Mononuclear cell (primary cell): ENCODE data around the gene SESN2. TPM values are rescaled to one million over a fixed set of nuclear protein-coding genes. Genes with fewer than 3 reads are reported as not detected.
"Not testable (repeated sequence)": the region's sequence is repeated elsewhere in the genome, so short reads cannot be mapped to it uniquely, and the experiment has no call there.

Source experiments
- H3K27me3 ChIP-seq: 2 replicates; pipeline ENCODE4 v1.6.0; 2011; ENCODE audit warnings: low read length, control low read depth; ENCODE audit not compliant: insufficient read depth
- H3K4me1 ChIP-seq: 2 replicates; pipeline ENCODE4 v1.5.1; 2011; ENCODE audit warnings: mild to moderate bottlenecking, low read length, control low read depth; ENCODE audit not compliant: insufficient read depth
- H3K4me3 ChIP-seq: 2 replicates; pipeline ENCODE4 v1.5.1; 2011; ENCODE audit warnings: mild to moderate bottlenecking, low read length, moderate library complexity
- H3K9me3 ChIP-seq: 2 replicates; pipeline ENCODE4 v1.5.1; 2011; ENCODE audit warnings: low read depth, mild to moderate bottlenecking, control low read depth, low read length
- total RNA-seq: library from RNA; depleted of rRNA; stranded (reverse); fragments of >200 nt; gene quantifications from one replicate; pipeline ENCODE4 v1.2.3, GENCODE V29; 2012

Gene SESN2
- total RNA-seq, 1 donor: 10.1 TPM

GRCh38 chr1:28323720-28324119, 64.4 kb downstream of the SESN2 start:
- Histone ChIP-seq H3K27me3 (no peaks in the 10 kb centered on the region), H3K4me3 (no peak overlapping the region), H3K4me1 (peaks cover 31% of the 10 kb centered on the region), H3K9me3 (no peaks in the 10 kb centered on the region)

- H3K9me3 ChIP-seq: no peaks in the 10 kb centered on the region
- no peak overlapping the region for H3K4me3 ChIP-seq
- H3K27me3 ChIP-seq: no peaks in the 10 kb centered on the region
- peaks cover 46% of the 10 kb centered on the region for H3K4me1 ChIP-seq
Measured at GRCh38 chr1:28326515-28326914, 67.2 kb downstream of the SESN2 start.

GRCh38 chr1:28326984-28327383, 67.7 kb downstream of the SESN2 start:
- Histone ChIP-seq H3K27me3 (no peaks in the 10 kb centered on the region), H3K9me3 (no peaks in the 10 kb centered on the region), H3K4me3 (no peak overlapping the region), H3K4me1 (peaks cover 46% of the 10 kb centered on the region)

- peaks cover 46% of the 10 kb centered on the region for H3K4me1 ChIP-seq
- not testable (repeated sequence) for H3K27me3 ChIP-seq, H3K4me3 ChIP-seq, H3K9me3 ChIP-seq
Measured at GRCh38 chr1:28327431-28327830, 68.1 kb downstream of the SESN2 start.

- Histone ChIP-seq H3K4me1 (peaks cover 46% of the 10 kb centered on the region), H3K27me3 (no peaks in the 10 kb centered on the region), H3K4me3 (peak overlapping the region; percentile 60), H3K9me3 (no peaks in the 10 kb centered on the region)
Measured at GRCh38 chr1:28328228-28328648, 68.9 kb downstream of the SESN2 start.

GRCh38 chr1:28329395-28330153, 70.3 kb downstream of the SESN2 start:
- H3K4me3 ChIP-seq: peak overlapping the region; percentile 60
- peaks cover 46% of the 10 kb centered on the region for H3K4me1 ChIP-seq
- no peaks in the 10 kb centered on the region for H3K9me3 ChIP-seq
- H3K27me3 ChIP-seq: no peaks in the 10 kb centered on the region

Other genes starting within 250 kb of the SESN2 start
- 8.7 TPM for gene EYA3, start 170.9 kb upstream of the SESN2 start, total RNA-seq
- 16.3 TPM for gene PTAFR, start 82.8 kb upstream of the SESN2 start, total RNA-seq
- 61.5 TPM for gene DNAJC8, start 26.5 kb upstream of the SESN2 start, total RNA-seq
- gene ATP5IF1, start 23.4 kb upstream of the SESN2 start, total RNA-seq: 48.2 TPM
- 3.7 TPM for gene MED18, start 69.5 kb downstream of the SESN2 start, total RNA-seq
- gene PHACTR4, start 110.2 kb downstream of the SESN2 start, total RNA-seq: 14.1 TPM
- 13.0 TPM for gene RCC1, start 246.5 kb downstream of the SESN2 start, total RNA-seq